ENCODE data around the gene SEPTIN7. TPM values are rescaled to one million over a fixed set of nuclear protein-coding genes. Genes with fewer than 3 reads are reported as not detected.

The SEPTIN7 gene
- total RNA-seq, 1 experiment from 2014 or later: 219 TPM

- Histone ChIP-seq H3K36me3 (ENCODE audit: low read depth) (peaks cover 25% of the 10 kb centered on the region), H3K4me2 (no peak overlapping the region), H3K9me3 (ENCODE audit: insufficient read depth, low read depth) (no peaks in the 10 kb centered on the region), H3K27ac (no peak overlapping the region), H3K9me2 (ENCODE audit: insufficient read depth) (no peaks in the 10 kb centered on the region), H3K27me3 (ENCODE audit: insufficient read depth, low read depth) (no peaks in the 10 kb centered on the region), H2AFZ (no peak overlapping the region), H3K4me1 (replicated peaks; ENCODE audit: insufficient read depth) (no peaks in the 10 kb centered on the region), H3K79me2 (ENCODE audit: low read depth) (peaks cover 81% of the 10 kb centered on the region), H3K4me3 (no peak overlapping the region), H3F3A (ENCODE audit: insufficient read depth, low read depth) (peaks cover 9% of the 10 kb centered on the region), H4K20me1 (ENCODE audit: insufficient read depth) (peaks cover 4% of the 10 kb centered on the region; the same call in 1 of the 2 replicates)
- POLR2A ChIA-PET (ENCODE audit: unreplicated experiment): no interaction called here
- no TSS peak for BruUV-seq (replicated peaks)
- TF ChIP-seq EZH2 (IDR thresholded peaks at IDR 0.05; ENCODE audit: low read depth): no peak
- no peak; the same call in 1 of the 2 replicates for TF ChIP-seq CTCF (conservative IDR thresholded peaks at IDR 0.05)
- DNase-seq: no peak
- CTCF ChIA-PET: no interaction called here
- intact Hi-C loops (cut with micrococcal nuclease; ENCODE audit: unreplicated experiment): no loop called here
These were observed 48.4 kb downstream of the SEPTIN7 start for GRCh38 chr7:35849158-35849831.

GRCh38 chr7:35849954-35850353, 49.1 kb downstream of the SEPTIN7 start:
- BruUV-seq (replicated peaks): no TSS peak
- H3K27ac ChIP-seq: no peak overlapping the region

More at GRCh38 chr7:35849954-35850353, 49.1 kb downstream of the SEPTIN7 start:
- H3K79me2 ChIP-seq (ENCODE audit: low read depth): peaks cover 79% of the 10 kb centered on the region
- intact Hi-C loops (cut with micrococcal nuclease; ENCODE audit: unreplicated experiment): no loop called here
- TF ChIP-seq EZH2 (IDR thresholded peaks at IDR 0.05; ENCODE audit: low read depth): no peak
- TF ChIP-seq CTCF (conservative IDR thresholded peaks at IDR 0.05): no peak
- H3K36me3 ChIP-seq (ENCODE audit: low read depth): peaks cover 20% of the 10 kb centered on the region
- no peaks in the 10 kb centered on the region for H3K4me1 ChIP-seq (replicated peaks; ENCODE audit: insufficient read depth)
- H3K27me3 ChIP-seq (ENCODE audit: insufficient read depth, low read depth): no peaks in the 10 kb centered on the region
- no peak overlapping the region for H3K4me3 ChIP-seq
- H4K20me1 ChIP-seq (ENCODE audit: insufficient read depth): peaks cover 4% of the 10 kb centered on the region; the same call in 1 of the 2 replicates
- no peak overlapping the region for H2AFZ ChIP-seq
- no peaks in the 10 kb centered on the region for H3K9me2 ChIP-seq (ENCODE audit: insufficient read depth)
- peaks cover 9% of the 10 kb centered on the region for H3F3A ChIP-seq (ENCODE audit: insufficient read depth, low read depth)
- H3K4me2 ChIP-seq: no peak overlapping the region
- POLR2A ChIA-PET (ENCODE audit: unreplicated experiment): no interaction called here
- CTCF ChIA-PET: interaction anchor here (0.7 kb wide), 1 partner anchor 49 kb away, joined by 3 read pairs; the partner anchor contains the start of gene SEPTIN7
- DNase-seq: no peak
- no peaks in the 10 kb centered on the region for H3K9me3 ChIP-seq (ENCODE audit: insufficient read depth, low read depth)

Other genes with a start within 250 kb of the SEPTIN7 start
- gene HERPUD2, start 105.9 kb upstream of the SEPTIN7 start, total RNA-seq (2021): 33.8 and 53.4 TPM in 2 replicates

All from PC-9 (cell line).